ENCODE results near the gene CADM1. TPM values are rescaled to one million over a fixed set of nuclear protein-coding genes. Genes with fewer than 3 reads are reported as not detected.

CADM1 gene
- total RNA-seq, 1 experiment from 2014 or later = 1.1 TPM

DNA sequence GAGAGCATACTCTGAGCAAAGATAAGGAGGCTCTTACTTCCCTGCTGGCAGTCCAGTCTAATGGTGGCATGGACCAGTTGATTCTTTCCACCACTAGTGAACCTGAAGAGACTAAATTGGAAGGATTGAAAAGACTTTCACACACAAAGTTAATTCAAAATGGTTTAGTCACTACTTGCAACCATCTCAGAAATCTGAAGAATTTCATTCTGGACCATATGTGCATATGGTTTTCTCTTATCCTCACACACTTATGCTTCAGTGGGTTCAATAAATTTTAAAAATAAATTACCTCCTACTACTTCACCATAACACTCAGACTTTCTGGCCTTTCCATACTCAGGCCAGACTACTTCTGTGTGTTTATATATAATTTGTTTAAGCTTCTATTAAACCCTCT is 44.7 kb downstream of the CADM1 start:
- H3K9me2 ChIP-seq (replicated peaks; ENCODE audit: low read length) = no peaks in the 10 kb centered on the region
- no peaks in the 10 kb centered on the region for H3K27me3 ChIP-seq (ENCODE audit: low read length)
- H2AFZ ChIP-seq (ENCODE audit: low read length) = no peak overlapping the region
- BruUV-seq (replicated peaks) = no TSS peak
- POLR2A ChIA-PET (ENCODE audit: unreplicated experiment) = no interaction called here
- H3K4me1 ChIP-seq (ENCODE audit: insufficient read depth, low read length) = no peaks in the 10 kb centered on the region
- no peak for DNase-seq
- intact Hi-C loops (cut with micrococcal nuclease) = no loop called here
- H3K9ac ChIP-seq (ENCODE audit: low read length) = no peak overlapping the region
- H3K4me3 ChIP-seq (ENCODE audit: low read length) = no peak overlapping the region
- no peak overlapping the region for H3K4me2 ChIP-seq (ENCODE audit: low read length)
- no peak for ATAC-seq
- H3F3A ChIP-seq (ENCODE audit: low read length, unreplicated experiment) = no peaks in the 10 kb centered on the region
- H3K79me2 ChIP-seq (ENCODE audit: low read length) = no peaks in the 10 kb centered on the region
- H3K9me3 ChIP-seq (ENCODE audit: low read length) = peaks cover 45% of the 10 kb centered on the region
- TF ChIP-seq EZH2phosphoT487 (IDR thresholded peaks at IDR 0.05; ENCODE audit: borderline replicate concordance, low read length) (no peak), EZH2 (IDR thresholded peaks at IDR 0.05; ENCODE audit: low read length, unreplicated experiment) (no peak)
- TF ChIP-seq, protein P1, sequence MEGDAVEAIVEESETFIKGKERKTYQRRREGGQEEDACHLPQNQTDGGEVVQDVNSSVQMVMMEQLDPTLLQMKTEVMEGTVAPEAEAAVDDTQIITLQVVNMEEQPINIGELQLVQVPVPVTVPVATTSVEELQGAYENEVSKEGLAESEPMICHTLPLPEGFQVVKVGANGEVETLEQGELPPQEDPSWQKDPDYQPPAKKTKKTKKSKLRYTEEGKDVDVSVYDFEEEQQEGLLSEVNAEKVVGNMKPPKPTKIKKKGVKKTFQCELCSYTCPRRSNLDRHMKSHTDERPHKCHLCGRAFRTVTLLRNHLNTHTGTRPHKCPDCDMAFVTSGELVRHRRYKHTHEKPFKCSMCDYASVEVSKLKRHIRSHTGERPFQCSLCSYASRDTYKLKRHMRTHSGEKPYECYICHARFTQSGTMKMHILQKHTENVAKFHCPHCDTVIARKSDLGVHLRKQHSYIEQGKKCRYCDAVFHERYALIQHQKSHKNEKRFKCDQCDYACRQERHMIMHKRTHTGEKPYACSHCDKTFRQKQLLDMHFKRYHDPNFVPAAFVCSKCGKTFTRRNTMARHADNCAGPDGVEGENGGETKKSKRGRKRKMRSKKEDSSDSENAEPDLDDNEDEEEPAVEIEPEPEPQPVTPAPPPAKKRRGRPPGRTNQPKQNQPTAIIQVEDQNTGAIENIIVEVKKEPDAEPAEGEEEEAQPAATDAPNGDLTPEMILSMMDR (conservative IDR thresholded peaks at IDR 0.05; ENCODE audit: low read depth, low read length) = no peak
- no peaks in the 10 kb centered on the region for H4K20me1 ChIP-seq (ENCODE audit: low read length)
- CTCF ChIA-PET = no interaction called here
- no peaks in the 10 kb centered on the region for H3K36me3 ChIP-seq (ENCODE audit: low read depth, low read length)
- H3K27ac ChIP-seq (ENCODE audit: low read length) = no peak overlapping the region

DNA sequence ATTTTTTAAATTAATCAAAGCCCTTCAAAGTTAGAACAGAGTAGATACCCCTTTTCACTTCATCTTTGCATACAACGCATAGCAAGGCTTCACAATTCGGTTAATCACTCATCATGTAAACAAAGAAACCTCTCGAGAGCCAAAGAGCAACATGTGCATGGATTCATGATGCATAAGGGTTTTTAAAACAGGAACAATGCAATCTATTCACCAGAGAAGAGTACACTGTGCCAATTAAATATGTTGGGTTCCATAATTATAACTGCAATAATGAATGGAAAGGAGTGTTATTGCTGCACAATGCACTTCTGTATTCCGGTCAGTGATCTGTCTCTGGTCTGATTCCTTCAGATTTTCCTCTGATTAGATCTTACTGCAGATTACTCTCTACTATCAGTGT is 45.3 kb downstream of the CADM1 start:
- H3K27ac ChIP-seq (ENCODE audit: low read length) = no peak overlapping the region
- no peaks in the 10 kb centered on the region for H3K4me1 ChIP-seq (ENCODE audit: insufficient read depth, low read length)
- no peak for DNase-seq
- BruUV-seq (replicated peaks) = no TSS peak
- H3K4me3 ChIP-seq (ENCODE audit: low read length) = no peak overlapping the region
- H3K9me2 ChIP-seq (replicated peaks; ENCODE audit: low read length) = no peaks in the 10 kb centered on the region
- no peak overlapping the region for H3K9ac ChIP-seq (ENCODE audit: low read length)
- no peaks in the 10 kb centered on the region for H3F3A ChIP-seq (ENCODE audit: low read length, unreplicated experiment)
- H3K27me3 ChIP-seq (ENCODE audit: low read length) = no peaks in the 10 kb centered on the region
- ATAC-seq = no peak
- H4K20me1 ChIP-seq (ENCODE audit: low read length) = no peaks in the 10 kb centered on the region
- peaks cover 44% of the 10 kb centered on the region for H3K9me3 ChIP-seq (ENCODE audit: low read length)
- intact Hi-C loops (cut with micrococcal nuclease) = no loop called here
- no peak overlapping the region for H2AFZ ChIP-seq (ENCODE audit: low read length)
- ChIA-PET POLR2A (ENCODE audit: unreplicated experiment) (no interaction called here), CTCF (no interaction called here)
- no peak overlapping the region for H3K4me2 ChIP-seq (ENCODE audit: low read length)
- H3K36me3 ChIP-seq (ENCODE audit: low read depth, low read length) = no peaks in the 10 kb centered on the region
- no peaks in the 10 kb centered on the region for H3K79me2 ChIP-seq (ENCODE audit: low read length)
- TF ChIP-seq EZH2 (IDR thresholded peaks at IDR 0.05; ENCODE audit: low read length, unreplicated experiment) (no peak), EZH2phosphoT487 (IDR thresholded peaks at IDR 0.05; ENCODE audit: borderline replicate concordance, low read length) (no peak)
- TF ChIP-seq, protein P1 (conservative IDR thresholded peaks at IDR 0.05; ENCODE audit: low read depth, low read length) = no peak

DNA sequence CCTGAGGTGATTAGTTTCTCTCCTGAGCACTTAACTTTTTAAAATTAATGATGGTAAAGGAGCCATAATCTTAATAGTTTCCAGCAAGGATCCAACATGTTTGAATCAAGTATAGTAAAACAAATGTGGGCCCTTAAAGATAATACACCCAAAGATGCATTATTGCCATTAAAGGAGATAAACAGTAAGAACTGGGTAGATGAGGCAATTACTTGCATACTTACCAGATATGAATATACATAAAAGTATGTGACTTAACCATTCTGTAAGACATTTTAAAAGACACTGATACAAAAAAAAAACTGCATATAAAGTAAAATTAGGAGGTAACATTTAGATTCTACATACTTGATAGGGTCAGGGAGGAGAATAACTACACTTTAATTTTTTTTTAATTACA is 48.2 kb downstream of the CADM1 start:
- Histone ChIP-seq H4K20me1 (ENCODE audit: low read length) (no peaks in the 10 kb centered on the region), H3K4me2 (ENCODE audit: low read length) (no peak overlapping the region), H3K36me3 (ENCODE audit: low read depth, low read length) (no peaks in the 10 kb centered on the region), H3K9me2 (replicated peaks; ENCODE audit: low read length) (no peaks in the 10 kb centered on the region), H3K79me2 (ENCODE audit: low read length) (no peaks in the 10 kb centered on the region), H3F3A (ENCODE audit: low read length, unreplicated experiment) (no peaks in the 10 kb centered on the region), H2AFZ (ENCODE audit: low read length) (no peak overlapping the region), H3K27ac (ENCODE audit: low read length) (no peak overlapping the region), H3K4me3 (ENCODE audit: low read length) (no peak overlapping the region), H3K9ac (ENCODE audit: low read length) (no peak overlapping the region), H3K27me3 (ENCODE audit: low read length) (no peaks in the 10 kb centered on the region), H3K9me3 (ENCODE audit: low read length) (peaks cover 37% of the 10 kb centered on the region), H3K4me1 (ENCODE audit: insufficient read depth, low read length) (no peaks in the 10 kb centered on the region)
- intact Hi-C loops (cut with micrococcal nuclease) = no loop called here
- TF ChIP-seq EZH2 (IDR thresholded peaks at IDR 0.05; ENCODE audit: low read length, unreplicated experiment) (no peak), EZH2phosphoT487 (IDR thresholded peaks at IDR 0.05; ENCODE audit: borderline replicate concordance, low read length) (no peak)
- POLR2A ChIA-PET (ENCODE audit: unreplicated experiment) = no interaction called here
- CTCF ChIA-PET = no interaction called here
- DNase-seq = no peak
- ATAC-seq = no peak
- no TSS peak for BruUV-seq (replicated peaks)
